ENCODE results near the gene RNASE4. TPM values are rescaled to one million over a fixed set of nuclear protein-coding genes. Genes with fewer than 3 reads are reported as not detected.

The RNASE4 gene
- polyA plus RNA-seq, 1 of the 3 experiments (the other 2 are of a cell fraction), result 11.6 TPM

GRCh38 chr14:20652996-20653975 is 31.1 kb upstream of the RNASE4 start:
- Histone ChIP-seq H3K9ac (no peak overlapping the region), H3K36me3 (replicated peaks in 1 of 2; ENCODE audit: control insufficient read depth in 1 of 2, insufficient read depth in 2 of 2, low read length in 1 of 2) (no peaks in the 10 kb centered on the region), H3F3A (replicated peaks; ENCODE audit: insufficient read depth) (peaks cover 4% of the 10 kb centered on the region), H3K4me2 (0 out of 2 replicates have a peak overlapping the region, but pooled peaks have one; percentile 7), H4K20me1 (ENCODE audit: insufficient read depth) (no peaks in the 10 kb centered on the region), H3K27me3 (ENCODE audit: insufficient read depth) (peaks cover 72% of the 10 kb centered on the region), H3K27ac (ENCODE audit: low read depth in 2 of 2, low read length in 1 of 2) (no peak overlapping the region), H2AFZ (ENCODE audit: low read depth) (no peak overlapping the region), H3K79me2 (ENCODE audit: insufficient read depth) (no peaks in the 10 kb centered on the region), H3K4me1 (ENCODE audit: control insufficient read depth in 1 of 2, insufficient read depth in 2 of 2, low read depth in 1 of 2, low read length in 1 of 2) (no peaks in the 10 kb centered on the region), H3K4me3 (ENCODE audit: low read depth in 2 of 2, low read length in 1 of 2) (peak overlapping the region; percentile 13 to 26; a peak in 2 of 4 replicates), H3K9me3 (no peaks in the 10 kb centered on the region), H3K9me2 (no peaks in the 10 kb centered on the region)
- TF ChIP-seq TEAD4 (IDR thresholded peaks at IDR 0.05; ENCODE audit: borderline replicate concordance, insufficient read depth), result peak; percentile 41; the same call in 1 of the 2 replicates
- no peak for TF ChIP-seq MAX (IDR thresholded peaks at IDR 0.05; ENCODE audit: low read depth)
- DNase-seq, result no peak
- ChIA-PET CTCF (no interaction called here), POLR2A (no interaction called here)
- WGBS (ENCODE audit: low lambda C conversion rate), result 1% methylated on average over 39 of the region's 39 CpGs

- TF ChIP-seq JUND (IDR thresholded peaks at IDR 0.05) (no peak), EP300 (IDR thresholded peaks at IDR 0.05; ENCODE audit: borderline replicate concordance in 1 of 2, low read depth in 1 of 2, low read length in 1 of 2) (no peak), NRF1 (IDR thresholded peaks at IDR 0.05; ENCODE audit: low read depth, low read length) (no peak), CTCF (IDR thresholded peaks at IDR 0.05) (no peak), MEF2A (IDR thresholded peaks at IDR 0.05; ENCODE audit: borderline replicate concordance, low read depth) (no peak), CHD2 (IDR thresholded peaks at IDR 0.05; ENCODE audit: low read length, partially characterized antibody) (no peak), RFX5 (IDR thresholded peaks at IDR 0.05; ENCODE audit: low read length) (no peak), IRF3 (IDR thresholded peaks at IDR 0.05; ENCODE audit: low read depth, low read length) (no peak), RAD21 (IDR thresholded peaks at IDR 0.05; ENCODE audit: low read length) (no peak), FOXM1 (IDR thresholded peaks at IDR 0.05; ENCODE audit: low read depth) (no peak), MXI1 (IDR thresholded peaks at IDR 0.05; ENCODE audit: low read depth, low read length) (no peak), USF1 (IDR thresholded peaks at IDR 0.05; ENCODE audit: borderline replicate concordance, low read depth) (no peak), EZH2phosphoT487 (IDR thresholded peaks at IDR 0.05; ENCODE audit: borderline replicate concordance, low read depth) (no peak), NFIC (IDR thresholded peaks at IDR 0.05; ENCODE audit: borderline replicate concordance) (no peak), YY1 (IDR thresholded peaks at IDR 0.05; ENCODE audit: low read depth) (no peak), SIN3A (IDR thresholded peaks at IDR 0.05; ENCODE audit: borderline replicate concordance, low read depth, low read length) (no peak), USF2 (IDR thresholded peaks at IDR 0.05; ENCODE audit: borderline replicate concordance, low read depth, low read length) (no peak), RXRA (IDR thresholded peaks at IDR 0.05; ENCODE audit: borderline replicate concordance, low read depth) (no peak), ELF1 (IDR thresholded peaks at IDR 0.05) (no peak)
- Histone ChIP-seq H3K9me2 (no peaks in the 10 kb centered on the region), H3K36me3 (replicated peaks in 1 of 2; ENCODE audit: control insufficient read depth in 1 of 2, insufficient read depth in 2 of 2, low read length in 1 of 2) (no peaks in the 10 kb centered on the region), H3K4me3 (ENCODE audit: low read depth in 2 of 2, low read length in 1 of 2) (no peak overlapping the region), H3K4me1 (ENCODE audit: control insufficient read depth in 1 of 2, insufficient read depth in 2 of 2, low read depth in 1 of 2, low read length in 1 of 2) (no peaks in the 10 kb centered on the region), H3F3A (replicated peaks; ENCODE audit: insufficient read depth) (peaks cover 3% of the 10 kb centered on the region), H3K9ac (no peak overlapping the region), H3K27ac (ENCODE audit: low read depth in 2 of 2, low read length in 1 of 2) (no peak overlapping the region), H3K9me3 (no peaks in the 10 kb centered on the region), H3K4me2 (no peak overlapping the region), H3K27me3 (ENCODE audit: insufficient read depth) (peaks cover 77% of the 10 kb centered on the region), H3K79me2 (ENCODE audit: insufficient read depth) (no peaks in the 10 kb centered on the region), H4K20me1 (ENCODE audit: insufficient read depth) (no peaks in the 10 kb centered on the region), H2AFZ (ENCODE audit: low read depth) (no peak overlapping the region)
- POLR2A ChIA-PET, result no interaction called here
- CTCF ChIA-PET, result no interaction called here
- 21% methylated on average over 4 of the region's 4 CpGs for WGBS (ENCODE audit: low lambda C conversion rate)
- no peak for DNase-seq
These were observed 28.5 kb upstream of the RNASE4 start for GRCh38 chr14:20655851-20656250.
